IMR-90 (cell line): ENCODE results near the gene RFX4. TPM values are rescaled to one million over a fixed set of nuclear protein-coding genes. Genes with fewer than 3 reads are reported as not detected.

Experiments
- ATAC-seq: fragments of 200-7000 bp; cut with Tn5 transposase; 2 replicates; pipeline ENCODE4 v1.9.1; 2020; ENCODE audit warnings: low read depth, mild to moderate bottlenecking, moderate library complexity
- Bru-seq: library from RNA; stranded (reverse); fragments of 400-500 nt; gene quantifications from one replicate; lab custom pipeline; 2021; lab: Mats Ljungman, UMichigan
- BruChase-seq, 2 experiments: library from RNA; stranded (reverse); fragments of 400-500 nt; gene quantifications; one replicate each; lab custom pipeline; 2021; lab: Mats Ljungman, UMichigan
- BruUV-seq: library from RNA; stranded (reverse); fragments of 400-500 nt; replicated peaks from 2 replicates; lab custom pipeline; 2021; lab: Mats Ljungman, UMichigan
- CTCF ChIA-PET: fragments of 300-600 bp; formaldehyde crosslinking; extraction: SDS; loops from one replicate; lab custom pipeline; 2021; ENCODE audit warnings: antibody characterized with exemption; lab: Yijun Ruan, JAX
- POLR2A ChIA-PET: fragments of 300-600 bp; sonication (Branson Sonifier 250); formaldehyde crosslinking; loops from one replicate; lab custom pipeline; 2022; ENCODE audit warnings: antibody characterized with exemption; ENCODE audit not compliant: unreplicated experiment; lab: Charles Lee
- DNase-seq: peaks from one replicate; pipeline ENCODE4 v3.0.0; 2013
- H2AFZ ChIP-seq: replicated peaks from 2 replicates; pipeline ENCODE3; 2013; ENCODE audit warnings: low read length, mild to moderate bottlenecking; ENCODE audit not compliant: poor library complexity
- H2AK5ac ChIP-seq: 2 replicates; pipeline ENCODE4 v1.6.1; 2013; ENCODE audit warnings: low read depth, low read length, inconsistent platforms
- H2AK9ac ChIP-seq: replicated peaks from 2 replicates; pipeline ENCODE3; 2013; ENCODE audit warnings: mild to moderate bottlenecking, low read depth, low read length, moderate library complexity; ENCODE audit not compliant: poor library complexity
- H2BK120ac ChIP-seq: 2 replicates; pipeline ENCODE4 v1.6.1; 2013; ENCODE audit warnings: low read depth, low read length, inconsistent platforms
- H2BK15ac ChIP-seq: 3 replicates; pipeline ENCODE4 v1.6.1; 2013; ENCODE audit warnings: low read depth, low read length, inconsistent platforms
- H2BK20ac ChIP-seq: 2 replicates; pipeline ENCODE4 v1.6.1; 2013; ENCODE audit warnings: low read depth, mild to moderate bottlenecking, inconsistent platforms, low read length, moderate library complexity
- H2BK5ac ChIP-seq: 2 replicates; pipeline ENCODE4 v1.6.1; 2013; ENCODE audit warnings: mild to moderate bottlenecking, low read depth, low read length, inconsistent platforms; ENCODE audit not compliant: poor library complexity, severe bottlenecking
- H3K14ac ChIP-seq: replicated peaks from 2 replicates; pipeline ENCODE4 v1.6.1; 2013; ENCODE audit warnings: low read depth, low read length, inconsistent platforms
- H3K18ac ChIP-seq: 2 replicates; pipeline ENCODE4 v1.6.1; 2013; ENCODE audit warnings: low read depth, low read length, control low read depth
- H3K23ac ChIP-seq: 2 replicates; pipeline ENCODE4 v1.6.1; 2013; ENCODE audit warnings: low read depth, low read length, inconsistent platforms
- H3K27ac ChIP-seq: 2 replicates; pipeline ENCODE4 v1.5.1; 2013; ENCODE audit warnings: mild to moderate bottlenecking, control low read depth, low read length; ENCODE audit not compliant: insufficient read depth
- H3K27me3 ChIP-seq: 2 replicates; pipeline ENCODE4 v1.6.1; 2013; ENCODE audit warnings: low read length; ENCODE audit not compliant: control insufficient read depth, insufficient read depth
- H3K36me3 ChIP-seq: 2 replicates; pipeline ENCODE4 v1.6.1; 2013; ENCODE audit warnings: low read length, mixed read lengths; ENCODE audit not compliant: control insufficient read depth, insufficient read depth
- H3K4ac ChIP-seq: 2 replicates; pipeline ENCODE4 v1.6.1; 2013; ENCODE audit warnings: low read depth, low read length, inconsistent platforms
- H3K4me1 ChIP-seq: 2 replicates; pipeline ENCODE4 v1.6.1; 2013; ENCODE audit warnings: low read length, mixed read lengths; ENCODE audit not compliant: control insufficient read depth, insufficient read depth
- H3K4me2 ChIP-seq: 2 replicates; pipeline ENCODE4 v1.6.1; 2013; ENCODE audit warnings: low read depth, mild to moderate bottlenecking, control low read depth, low read length, moderate library complexity
- H3K4me3 ChIP-seq: 2 replicates; pipeline ENCODE4 v1.5.1; 2013; ENCODE audit warnings: low read depth, mild to moderate bottlenecking, control low read depth, low read length, moderate library complexity; ENCODE audit not compliant: insufficient read depth
- H3K56ac ChIP-seq: 2 replicates; pipeline ENCODE4 v1.6.1; 2013; ENCODE audit warnings: low read length, inconsistent platforms; ENCODE audit not compliant: insufficient read depth; ENCODE audit errors: extremely low read depth
- H3K79me1 ChIP-seq, 2 experiments: 2 replicates each; pipeline ENCODE4 v1.6.1; 2013; ENCODE audit warnings: low read length in 2 of 2, inconsistent platforms in 1 of 2, low read depth in 1 of 2
- H3K9ac ChIP-seq: 2 replicates; pipeline ENCODE4 v1.6.1; 2013; ENCODE audit warnings: low read depth, low read length, control low read depth
- H3K9me1 ChIP-seq: 2 replicates; pipeline ENCODE4 v1.6.1; 2013; ENCODE audit warnings: low read length, inconsistent platforms; ENCODE audit not compliant: insufficient read depth
- H3K9me3 ChIP-seq: 2 replicates; pipeline ENCODE4 v1.6.1; 2013; ENCODE audit warnings: low read length; ENCODE audit not compliant: control insufficient read depth, insufficient read depth
- H4K20me1 ChIP-seq: 2 replicates; pipeline ENCODE4 v1.6.1; 2013; ENCODE audit warnings: low read length, inconsistent platforms; ENCODE audit not compliant: insufficient read depth
- H4K5ac ChIP-seq: 2 replicates; pipeline ENCODE4 v1.6.1; 2013; ENCODE audit warnings: mild to moderate bottlenecking, low read depth, low read length, control low read depth
- H4K8ac ChIP-seq, 2 experiments: 2 replicates each; pipeline ENCODE4 v1.6.1; 2013; ENCODE audit warnings: low read depth in 2 of 2, low read length in 2 of 2, control low read depth in 1 of 2, inconsistent platforms in 1 of 2
- H4K91ac ChIP-seq: 2 replicates; pipeline ENCODE4 v1.6.1; 2013; ENCODE audit warnings: low read depth, low read length, inconsistent platforms; ENCODE audit not compliant: insufficient read depth
- CHD1 ChIP-seq: IDR thresholded peaks from 2 replicates; pipeline ENCODE4 v1.6.1; 2012; ENCODE audit warnings: low read depth, low read length, improper control_type of control experiment
- MAFK ChIP-seq: IDR thresholded peaks from 2 replicates; pipeline ENCODE4 v1.6.1; 2012; ENCODE audit warnings: low read depth, low read length, improper control_type of control experiment
- MAZ ChIP-seq: IDR thresholded peaks from 2 replicates; pipeline ENCODE4 v1.6.1; 2012; ENCODE audit warnings: low read depth, mild to moderate bottlenecking, low read length, improper control_type of control experiment, moderate library complexity, borderline replicate concordance
- NFE2L2 ChIP-seq: fragments of 150-350 bp; IDR thresholded peaks from 2 replicates; pipeline ENCODE4 v1.6.1; 2016; ENCODE audit warnings: low read depth, mild to moderate bottlenecking, low read length
- POLR2A ChIP-seq: IDR thresholded peaks from 2 replicates; pipeline ENCODE4 v1.6.1; 2012; ENCODE audit warnings: mild to moderate bottlenecking, low read depth, low read length
- RFX5 ChIP-seq: IDR thresholded peaks from 2 replicates; pipeline ENCODE4 v1.8.0; 2012; ENCODE audit warnings: low read depth, mild to moderate bottlenecking, low read length, moderate library complexity
- SMC3 ChIP-seq: fragments of 150-350 bp; IDR thresholded peaks from 2 replicates; pipeline ENCODE4 v1.6.1; 2016; ENCODE audit warnings: low read depth, mild to moderate bottlenecking, antibody characterized with exemption, low read length, moderate library complexity
- USF2 ChIP-seq: fragments of 150-350 bp; IDR thresholded peaks from 2 replicates; pipeline ENCODE4 v1.6.1; 2017; ENCODE audit warnings: mild to moderate bottlenecking, antibody characterized with exemption, low read length, low read depth
- WGBS, 2 experiments: methylation state at CpG; one replicate each; pipeline versions ENCODE4 v1.1.5 to v1.1.7; 2013; ENCODE audit warnings: missing lambda C conversion rate in 2 of 2; ENCODE audit not compliant: insufficient read length in 1 of 2; ENCODE audit errors: extremely low coverage in 2 of 2; 5-methylcytosine and 5-hydroxymethylcytosine counted together
- dilution Hi-C: fragments of 300-500 bp; cut with HindIII; formaldehyde crosslinking; loops from one replicate; pipeline ENCODE4 v1.14.3; 2018; ENCODE audit warnings: low sequenced_read_pairs; ENCODE audit not compliant: unreplicated experiment
- in situ Hi-C: fragments of 300-500 bp; cut with MboI; formaldehyde crosslinking; loops from 3 replicates; pipeline ENCODE4 v1.14.3; 2019; ENCODE audit warnings: low sequenced_read_pairs, inconsistent platforms, mixed read lengths
- intact Hi-C: fragments of 100-400 bp; cut with micrococcal nuclease; formaldehyde crosslinking; loops from 2 replicates; pipeline ENCODE4 v1.10.0; 2022
- long read RNA-seq: library from polyadenylated mRNA; unstranded; transcript quantifications from one replicate; pipeline ENCODE4 v2.0.0, GENCODE V29; 2021; ENCODE audit not compliant: unreplicated experiment
- polyA plus RNA-seq, 3 experiments: library from polyadenylated mRNA; depleted of rRNA; stranded (reverse); fragments of >200 nt; gene quantifications; 2 replicates each; pipeline ENCODE4 v1.2.3, GENCODE V29; 2012; ENCODE audit warnings: low replicate concordance in 1 of 3
- total RNA-seq: library from RNA; depleted of rRNA; stranded (reverse); fragments of >200 nt; gene quantifications from 2 replicates; pipeline ENCODE4 v1.2.3, GENCODE V29; 2012; rRNA removed
- TF ChIP-seq, protein P1 (sequence below): fragments of 150-350 bp; IDR thresholded peaks from 2 replicates; pipeline ENCODE4 v1.6.1; 2016; ENCODE audit warnings: low read depth, mild to moderate bottlenecking, low read length, moderate library complexity, borderline replicate concordance

Gene RFX4
- total RNA-seq (not detected in 2 replicates), polyA plus RNA-seq (2012; rRNA removed) (not detected in 2 replicates), Bru-seq, nascent RNA (percentile 0 among the genes with signal in this experiment), BruChase-seq, experiment 1, labeled RNA remaining after a 6-hour chase (percentile 1 among the genes with signal in this experiment), BruChase-seq, experiment 2, labeled RNA remaining after a 2-hour chase (percentile 0 among the genes with signal in this experiment)
- not detected in 2 replicates for polyA plus RNA-seq (2012; cell fraction: cytosol; rRNA removed)
- not detected in 2 replicates for polyA plus RNA-seq (2012; cell fraction: nucleus; rRNA removed; ENCODE audit: low replicate concordance)
- long read RNA-seq: 0 reads

- Histone ChIP-seq H3K9ac (no peak within 1 kb of the TSS), H4K20me1 (no peaks in the 10 kb centered on the region), H3K18ac (no peak within 1 kb of the TSS), H3K9me1 (no peaks in the 10 kb centered on the region), H3K4ac (no peak within 1 kb of the TSS), H3K4me3 (no peak within 1 kb of the TSS), H2BK5ac (no peak within 1 kb of the TSS), H3K27ac (no peak within 1 kb of the TSS), H2AK9ac (no peak within 1 kb of the TSS), H3K56ac (no peak within 1 kb of the TSS), H4K91ac (no peak within 1 kb of the TSS), H2AK5ac (no peak within 1 kb of the TSS), H3K79me1 (no peaks in the 10 kb centered on the region), H3K23ac (no peak within 1 kb of the TSS), H2BK15ac (no peak within 1 kb of the TSS), H3K36me3 (no peaks in the 10 kb centered on the region), H3K4me1 (no peaks in the 10 kb centered on the region; the same call in 1 of the 2 replicates), H2AFZ (peak within 1 kb of the TSS; percentile 47), H4K8ac (no peak within 1 kb of the TSS), H3K14ac (no peak within 1 kb of the TSS), H3K9me3 (no peaks in the 10 kb centered on the region), H2BK20ac (no peak within 1 kb of the TSS), H4K5ac (no peak within 1 kb of the TSS), H3K4me2 (peak within 1 kb of the TSS; percentile 68), H2BK120ac (no peak within 1 kb of the TSS), H3K27me3 (peaks cover 87% of the 10 kb centered on the region)
- BruUV-seq: no TSS peak
- ChIA-PET POLR2A (no interaction called here), CTCF (no interaction called here)
- WGBS, 2 experiments: 2% methylated on average over 15 of the region's 29 CpGs; no CpG with 5 or more reads in 1 of the 2 experiments
- TF ChIP-seq MAFK (no peak), NFE2L2 (no peak), POLR2A (no peak), RFX5 (no peak), MAZ (no peak), USF2 (no peak), SMC3 (no peak), CHD1 (no peak)
- TF ChIP-seq, protein P1, sequence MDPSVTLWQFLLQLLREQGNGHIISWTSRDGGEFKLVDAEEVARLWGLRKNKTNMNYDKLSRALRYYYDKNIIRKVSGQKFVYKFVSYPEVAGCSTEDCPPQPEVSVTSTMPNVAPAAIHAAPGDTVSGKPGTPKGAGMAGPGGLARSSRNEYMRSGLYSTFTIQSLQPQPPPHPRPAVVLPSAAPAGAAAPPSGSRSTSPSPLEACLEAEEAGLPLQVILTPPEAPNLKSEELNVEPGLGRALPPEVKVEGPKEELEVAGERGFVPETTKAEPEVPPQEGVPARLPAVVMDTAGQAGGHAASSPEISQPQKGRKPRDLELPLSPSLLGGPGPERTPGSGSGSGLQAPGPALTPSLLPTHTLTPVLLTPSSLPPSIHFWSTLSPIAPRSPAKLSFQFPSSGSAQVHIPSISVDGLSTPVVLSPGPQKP: no peak
- DNase-seq: no peak
- no peak for ATAC-seq
- in situ Hi-C loops: no loop called here
- dilution Hi-C loops: no loop called here
- intact Hi-C loops: loop anchor here (10.0 kb wide), 2 partner anchors 168 to 262 kb away; no protein-coding TSS in a partner anchor
These were observed at the start of gene RFX4 for GRCh38 chr12:106582641-106583230. RFX4 (plus strand) TSS chr12:106583004; CDS start chr12:106583321, 317 bp downstream.
